GM23338 (cell line): ENCODE data around the gene CARD10. TPM values are rescaled to one million over a fixed set of nuclear protein-coding genes. Genes with fewer than 3 reads are reported as not detected.

ENCODE experiments used
- ATAC-seq: fragments of 200-7000 bp; cut with Tn5 transposase; 3 replicates; pipeline ENCODE4 v1.9.1; 2020
- DNase-seq: peaks from one replicate; pipeline ENCODE4 v3.0.0-alpha.2; 2015; ENCODE audit warnings: low spot score
- H2AFZ ChIP-seq: fragments of 200-600 bp; sonication (generic); 2 replicates; pipeline ENCODE4 v1.8.0; 2016; ENCODE audit warnings: antibody characterized with exemption, mild to moderate bottlenecking, moderate library complexity
- H3F3A ChIP-seq: fragments of 200-600 bp; sonication (generic); replicated peaks from 2 replicates; pipeline ENCODE4 v1.8.0; 2017; ENCODE audit warnings: antibody characterized with exemption, mixed run types, low read depth
- H3K27ac ChIP-seq: fragments of 200-600 bp; sonication (generic); 2 replicates; pipeline ENCODE4 v1.6.1; 2016; ENCODE audit warnings: low read depth
- H3K27me3 ChIP-seq: fragments of 200-600 bp; sonication (generic); 2 replicates; pipeline ENCODE4 v1.8.0; 2016; ENCODE audit warnings: mild to moderate bottlenecking, mixed run types, moderate library complexity; ENCODE audit not compliant: insufficient read depth
- H3K36me3 ChIP-seq: fragments of 200-600 bp; sonication (generic); 2 replicates; pipeline ENCODE4 v1.8.0; 2016; ENCODE audit warnings: mild to moderate bottlenecking; ENCODE audit not compliant: insufficient read depth
- H3K4me1 ChIP-seq: fragments of 200-600 bp; sonication (generic); 2 replicates; pipeline ENCODE4 v1.8.0; 2016; ENCODE audit warnings: mild to moderate bottlenecking, moderate library complexity; ENCODE audit not compliant: insufficient read depth
- H3K4me2 ChIP-seq: fragments of 200-600 bp; sonication (generic); 2 replicates; pipeline ENCODE4 v1.7.1; 2017; ENCODE audit warnings: mixed run types
- H3K4me3 ChIP-seq: fragments of 200-600 bp; sonication (generic); 2 replicates; pipeline ENCODE4 v1.6.1; 2016; ENCODE audit warnings: mixed run types
- H3K79me2 ChIP-seq: fragments of 200-600 bp; sonication (generic); replicated peaks from 2 replicates; pipeline ENCODE4 v1.8.0; 2017; ENCODE audit warnings: mild to moderate bottlenecking; ENCODE audit not compliant: insufficient read depth
- H3K9me2 ChIP-seq: fragments of 200-600 bp; sonication (generic); 2 replicates; pipeline ENCODE4 v1.8.0; 2017; ENCODE audit not compliant: insufficient read depth
- H4K20me1 ChIP-seq: fragments of 200-600 bp; sonication (generic); replicated peaks from 2 replicates; pipeline ENCODE4 v1.8.0; 2017; ENCODE audit warnings: mild to moderate bottlenecking; ENCODE audit not compliant: insufficient read depth
- H3K27ac Mint-ChIP-seq: 2 replicates; pipeline ENCODE4 v1.8.0; 2020; ENCODE audit warnings: inconsistent platforms, mild to moderate bottlenecking, moderate library complexity, mixed read lengths
- H3K27me3 Mint-ChIP-seq: 3 replicates; pipeline ENCODE4 v1.8.0; 2022; ENCODE audit warnings: low read depth, mild to moderate bottlenecking, moderate library complexity, mixed read lengths, inconsistent platforms; ENCODE audit not compliant: insufficient read depth, poor library complexity
- H3K36me3 Mint-ChIP-seq: 3 replicates; pipeline ENCODE4 v1.8.0; 2021; ENCODE audit warnings: low read depth, mild to moderate bottlenecking, inconsistent platforms, moderate library complexity, mixed read lengths
- H3K4me1 Mint-ChIP-seq: 3 replicates; pipeline ENCODE4 v1.8.0; 2020; ENCODE audit warnings: mild to moderate bottlenecking, inconsistent platforms, mixed read lengths
- H3K4me3 Mint-ChIP-seq: 3 replicates; pipeline ENCODE4 v1.8.0; 2021; ENCODE audit warnings: moderate library complexity, mild to moderate bottlenecking, inconsistent platforms, mixed read lengths
- H3K9me3 Mint-ChIP-seq: 3 replicates; pipeline ENCODE4 v1.8.0; 2020; ENCODE audit warnings: moderate library complexity, mild to moderate bottlenecking, inconsistent platforms, mixed read lengths
- CREB1 ChIP-seq: fragments of 250-450 bp; sonication (Bioruptor Pico); IDR thresholded peaks from 2 replicates; pipeline ENCODE4 v1.5.0; 2020; ENCODE audit warnings: low read depth, mild to moderate bottlenecking, moderate library complexity
- CTCF ChIP-seq, 2 experiments: fragments of 200-600 bp in 1 of 2; sonication (generic) in 1 of 2; conservative IDR thresholded peaks; 2 replicates each; pipeline versions ENCODE4 v1.5.1 to v1.6.1; 2016 to 2017; ENCODE audit warnings: antibody characterized with exemption in 2 of 2, low read depth in 2 of 2, mild to moderate bottlenecking in 2 of 2, moderate library complexity in 1 of 2
- ETS1 ChIP-seq: IDR thresholded peaks from 2 replicates; pipeline ENCODE4 v1.6.1; 2016; ENCODE audit warnings: antibody characterized with exemption
- EZH2phosphoT487 ChIP-seq: fragments of 200-600 bp; sonication (generic); IDR thresholded peaks from one replicate; pipeline ENCODE4 v1.8.1; 2018; ENCODE audit warnings: antibody characterized with exemption; ENCODE audit not compliant: unreplicated experiment
- JUNB ChIP-seq: IDR thresholded peaks from one replicate; pipeline ENCODE4 v1.6.1; 2016; ENCODE audit warnings: antibody characterized with exemption; ENCODE audit not compliant: unreplicated experiment
- POLR2AphosphoS5 ChIP-seq: IDR thresholded peaks from 2 replicates; pipeline ENCODE4 v1.6.1; 2016; ENCODE audit warnings: antibody characterized with exemption, low read depth
- REST ChIP-seq: IDR thresholded peaks from one replicate; pipeline ENCODE4 v1.6.1; 2018; ENCODE audit warnings: antibody characterized with exemption; ENCODE audit not compliant: unreplicated experiment
- STAT1 ChIP-seq: IDR thresholded peaks from one replicate; pipeline ENCODE4 v1.6.1; 2016; ENCODE audit warnings: antibody characterized with exemption; ENCODE audit not compliant: unreplicated experiment
- ZNF114 ChIP-seq: fragments of 250-450 bp; sonication (Bioruptor Pico); IDR thresholded peaks from 2 replicates; pipeline ENCODE4 v1.5.0; 2020; ENCODE audit warnings: mild to moderate bottlenecking, moderate library complexity
- ZNF331 ChIP-seq: fragments of 250-450 bp; sonication (Bioruptor Pico); IDR thresholded peaks from 2 replicates; pipeline ENCODE4 v1.5.0; 2020; ENCODE audit warnings: low read depth, mild to moderate bottlenecking, moderate library complexity
- ZNF462 ChIP-seq: fragments of 250-450 bp; sonication (Bioruptor Pico); IDR thresholded peaks from 2 replicates; pipeline ENCODE4 v1.5.0; 2020; ENCODE audit warnings: mild to moderate bottlenecking, moderate library complexity
- polyA plus RNA-seq: library from polyadenylated mRNA; unstranded; fragments of >200 nt; fragmentation: Nextera tagmentation; extraction: Ambion mirVana; gene quantifications from 2 replicates; pipeline ENCODE4 v1.2.1, GENCODE V29; 2016
- total RNA-seq: library from RNA; depleted of rRNA; stranded (reverse); fragments of >200 nt; shearing (Covaris generic); gene quantifications from 2 replicates; pipeline ENCODE4 v1.2.3, GENCODE V29; 2014

CARD10 gene
- total and polyA plus RNA-seq, 2 experiments from 2014 or later, result 5.4 to 17.2 TPM

GRCh38 chr22:37535159-37535558 lies 15.9 kb upstream of the CARD10 start (continued):
- TF ChIP-seq ZNF462 (CRISPR knock-in tag), result no peak
- TF ChIP-seq STAT1, result no peak
- TF ChIP-seq ETS1, result no peak
- TF ChIP-seq ZNF331 (CRISPR knock-in tag), result no peak
- no peak for TF ChIP-seq ZNF114 (CRISPR knock-in tag)
- TF ChIP-seq EZH2phosphoT487, result no peak
- TF ChIP-seq JUNB, result no peak

GRCh38 chr22:37534445-37534844 lies 15.2 kb upstream of the CARD10 start:
- no peak overlapping the region for H3K27ac Mint-ChIP-seq
- H3K9me3 Mint-ChIP-seq, result no peaks in the 10 kb centered on the region; the same call in 2 of the 3 replicates
- TF ChIP-seq CTCF (conservative IDR thresholded peaks at IDR 0.05; ENCODE audit: low read depth in 2 of 2), result no peak
- no peak for TF ChIP-seq POLR2AphosphoS5
- TF ChIP-seq STAT1, result no peak
- no peak for TF ChIP-seq REST
- TF ChIP-seq ZNF114 (CRISPR knock-in tag), result no peak
- TF ChIP-seq EZH2phosphoT487, result no peak
- no peak for TF ChIP-seq CREB1 (CRISPR knock-in tag)
- no peak for TF ChIP-seq ETS1

More at GRCh38 chr22:37534445-37534844, 15.2 kb upstream of the CARD10 start:
- H3K27ac ChIP-seq, result no peak overlapping the region
- no peak overlapping the region for H2AFZ ChIP-seq
- H3K36me3 Mint-ChIP-seq, result no peaks in the 10 kb centered on the region
- no peaks in the 10 kb centered on the region for H3F3A ChIP-seq
- H3K4me2 ChIP-seq, result no peak overlapping the region
- H3K9me2 ChIP-seq, result no peaks in the 10 kb centered on the region
- H3K4me3 ChIP-seq, result no peak overlapping the region
- peaks cover 7% of the 10 kb centered on the region for H3K27me3 Mint-ChIP-seq
- no peak overlapping the region for H3K4me3 Mint-ChIP-seq
- H3K36me3 ChIP-seq, result no peaks in the 10 kb centered on the region
- DNase-seq (no peak), ATAC-seq (no peak)
- no peaks in the 10 kb centered on the region for H4K20me1 ChIP-seq
- no peaks in the 10 kb centered on the region for H3K27me3 ChIP-seq
- H3K79me2 ChIP-seq, result no peaks in the 10 kb centered on the region
- peaks cover 8% of the 10 kb centered on the region for H3K4me1 Mint-ChIP-seq
- H3K4me1 ChIP-seq, result no peaks in the 10 kb centered on the region
